M059J (cell line): ENCODE measurements around the gene STAB1. TPM values are rescaled to one million over a fixed set of nuclear protein-coding genes. Genes with fewer than 3 reads are reported as not detected.

Experiments used
- DNase-seq: peaks from one replicate; pipeline ENCODE4 v3.0.0-alpha.2; 2012; ENCODE audit warnings: low read depth
- total RNA-seq: library from RNA; depleted of rRNA; stranded (reverse); fragments of >200 nt; shearing (Covaris generic); gene quantifications from 2 replicates; pipeline ENCODE4 v1.2.3, GENCODE V29; 2014

Gene STAB1
- total RNA-seq, 1 experiment from 2014 or later = not detected

GRCh38 chr3:52483577-52484381 is 11.4 kb upstream of the STAB1 start:
- no peak for DNase-seq

- no peak for DNase-seq
Measured at GRCh38 chr3:52484680-52485461, 10.3 kb upstream of the STAB1 start.

GRCh38 chr3:52487050-52487787 is 7.9 kb upstream of the STAB1 start:
- DNase-seq = no peak

- DNase-seq = no peak
Measured at GRCh38 chr3:52487788-52488691, 7.1 kb upstream of the STAB1 start.

- DNase-seq = no peak
Measured at GRCh38 chr3:52488746-52489145, 6.4 kb upstream of the STAB1 start.

- no peak for DNase-seq
Measured at GRCh38 chr3:52489453-52489852, 5.7 kb upstream of the STAB1 start.

- DNase-seq = no peak
Measured at GRCh38 chr3:52490035-52490938, 4.9 kb upstream of the STAB1 start.

GRCh38 chr3:52490939-52491526 is 4.1 kb upstream of the STAB1 start:
- no peak for DNase-seq

GRCh38 chr3:52492059-52492458 is 3.1 kb upstream of the STAB1 start:
- no peak for DNase-seq

GRCh38 chr3:52493232-52494017 is 1.7 kb upstream of the STAB1 start:
- DNase-seq = no peak

GRCh38 chr3:52494445-52494844 is 693 bp upstream of the STAB1 start:
- no peak for DNase-seq

GRCh38 chr3:52495777-52496602 is 852 bp downstream of the STAB1 start:
- peak; percentile 75 for DNase-seq

GRCh38 chr3:52498137-52499054 is 3.3 kb downstream of the STAB1 start:
- peak; percentile 65 for DNase-seq

- DNase-seq = no peak
Measured at GRCh38 chr3:52501046-52501445, 5.9 kb downstream of the STAB1 start.

GRCh38 chr3:52502001-52502400 is 6.9 kb downstream of the STAB1 start:
- no peak for DNase-seq

- DNase-seq = no peak
Measured at GRCh38 chr3:52502808-52503350, 7.7 kb downstream of the STAB1 start.
